HEK293 (cell line): ENCODE data around the gene POU2AF3.

Experiments used
- AEBP2 ChIP-seq: fragments of 450-650 bp; formaldehyde crosslinking; IDR thresholded peaks from 2 replicates; pipeline ENCODE4 v1.5.1; 2016; ENCODE audit warnings: missing biosample characterization, missing genetic modification characterization, borderline replicate concordance
- BCL6B ChIP-seq: fragments of 450-650 bp; formaldehyde crosslinking; IDR thresholded peaks from 2 replicates; pipeline ENCODE4 v1.5.1; 2017; ENCODE audit warnings: missing biosample characterization, missing genetic modification characterization
- GLIS2 ChIP-seq: fragments of 450-650 bp; formaldehyde crosslinking; IDR thresholded peaks from 2 replicates; pipeline ENCODE4 v1.5.1; 2016; ENCODE audit warnings: missing biosample characterization, missing genetic modification characterization
- KLF9 ChIP-seq: fragments of 450-650 bp; formaldehyde crosslinking; IDR thresholded peaks from 2 replicates; pipeline ENCODE4 v1.5.1; 2016; ENCODE audit warnings: missing biosample characterization, missing genetic modification characterization, low read depth
- MEIS1 ChIP-seq: sonication (generic); formaldehyde crosslinking; IDR thresholded peaks from 2 replicates; pipeline ENCODE4 v1.8.1; 2022; ENCODE audit warnings: missing genetic modification reagents, mild to moderate bottlenecking, borderline replicate concordance
- MYNN ChIP-seq: fragments of 450-650 bp; formaldehyde crosslinking; IDR thresholded peaks from 2 replicates; pipeline ENCODE4 v1.5.1; 2016; ENCODE audit warnings: missing biosample characterization, missing genetic modification characterization, borderline replicate concordance
- PBX3 ChIP-seq: sonication (generic); formaldehyde crosslinking; IDR thresholded peaks from 2 replicates; pipeline ENCODE4 v1.8.1; 2022; ENCODE audit warnings: mild to moderate bottlenecking, moderate library complexity, missing genetic modification reagents
- SP3 ChIP-seq: fragments of 450-650 bp; formaldehyde crosslinking; IDR thresholded peaks from 2 replicates; pipeline ENCODE4 v1.5.1; 2016; ENCODE audit warnings: missing biosample characterization, missing genetic modification characterization
- TRIM28 ChIP-seq: IDR thresholded peaks from 2 replicates; pipeline ENCODE4 v1.6.1; 2011; ENCODE audit warnings: low read length, control low read depth, borderline replicate concordance
- ZBTB26 ChIP-seq: fragments of 450-650 bp; formaldehyde crosslinking; optimal IDR thresholded peaks from 2 replicates; pipeline ENCODE3; 2016; ENCODE audit warnings: missing biosample characterization, mild to moderate bottlenecking, missing genetic modification characterization
- ZBTB8A ChIP-seq: fragments of 450-650 bp; formaldehyde crosslinking; IDR thresholded peaks from 2 replicates; pipeline ENCODE4 v1.5.1; 2016; ENCODE audit warnings: missing biosample characterization, missing genetic modification characterization
- ZNF146 ChIP-seq: fragments of 450-650 bp; formaldehyde crosslinking; IDR thresholded peaks from 2 replicates; pipeline ENCODE4 v1.5.1; 2016; ENCODE audit warnings: missing biosample characterization, missing genetic modification characterization
- ZNF155 ChIP-seq: fragments of 450-650 bp; formaldehyde crosslinking; IDR thresholded peaks from 2 replicates; pipeline ENCODE4 v1.5.1; 2016; ENCODE audit warnings: missing biosample characterization, missing genetic modification characterization
- ZNF184 ChIP-seq: fragments of 450-650 bp; IDR thresholded peaks from 2 replicates; pipeline ENCODE4 v1.5.1; 2018; ENCODE audit warnings: missing biosample characterization, mild to moderate bottlenecking, missing genetic modification characterization
- ZNF239 ChIP-seq: fragments of 450-650 bp; formaldehyde crosslinking; IDR thresholded peaks from 2 replicates; pipeline ENCODE4 v1.5.1; 2016; ENCODE audit warnings: missing biosample characterization, missing genetic modification characterization
- ZNF341 ChIP-seq: fragments of 450-650 bp; formaldehyde crosslinking; IDR thresholded peaks from 2 replicates; pipeline ENCODE4; 2016; ENCODE audit warnings: low read depth, missing biosample characterization, missing genetic modification characterization
- ZNF473 ChIP-seq: fragments of 450-650 bp; formaldehyde crosslinking; IDR thresholded peaks from 2 replicates; pipeline ENCODE4 v1.5.1; 2017; ENCODE audit warnings: missing biosample characterization, missing genetic modification characterization
- ZNF510 ChIP-seq: fragments of 450-650 bp; formaldehyde crosslinking; IDR thresholded peaks from 2 replicates; pipeline ENCODE4 v1.5.1; 2018; ENCODE audit warnings: mild to moderate bottlenecking, missing genetic modification characterization, missing biosample characterization; ENCODE audit not compliant: insufficient replicate concordance
- ZNF549 ChIP-seq: fragments of 450-650 bp; IDR thresholded peaks from 2 replicates; pipeline ENCODE4 v1.5.1; 2018; ENCODE audit warnings: missing biosample characterization, missing genetic modification characterization, mild to moderate bottlenecking, inconsistent platforms, moderate library complexity
- ZNF560 ChIP-seq: fragments of 450-650 bp; formaldehyde crosslinking; IDR thresholded peaks from 2 replicates; pipeline ENCODE4 v1.5.1; 2017; ENCODE audit warnings: missing biosample characterization, missing genetic modification characterization, borderline replicate concordance
- ZNF585B ChIP-seq: fragments of 450-650 bp; formaldehyde crosslinking; IDR thresholded peaks from 2 replicates; pipeline ENCODE4 v1.5.1; 2016; ENCODE audit warnings: missing biosample characterization, missing genetic modification characterization
- ZNF624 ChIP-seq: fragments of 450-650 bp; formaldehyde crosslinking; IDR thresholded peaks from 2 replicates; pipeline ENCODE4 v1.5.1; 2017; ENCODE audit warnings: missing biosample characterization, missing genetic modification characterization
- ZNF626 ChIP-seq: fragments of 450-650 bp; sonication (Bioruptor Pico); formaldehyde crosslinking; IDR thresholded peaks from 2 replicates; pipeline ENCODE4 v1.5.1; 2018; ENCODE audit warnings: missing biosample characterization, missing genetic modification characterization, inconsistent platforms
- ZNF629 ChIP-seq: fragments of 450-650 bp; formaldehyde crosslinking; IDR thresholded peaks from 2 replicates; pipeline ENCODE4 v1.5.1; 2017; ENCODE audit warnings: missing biosample characterization, missing genetic modification characterization
- ZNF664 ChIP-seq: fragments of 450-650 bp; formaldehyde crosslinking; IDR thresholded peaks from 2 replicates; pipeline ENCODE4 v1.5.1; 2016; ENCODE audit warnings: missing biosample characterization, missing genetic modification characterization
- ZNF792 ChIP-seq: fragments of 450-650 bp; formaldehyde crosslinking; IDR thresholded peaks from 2 replicates; pipeline ENCODE4 v1.5.1; 2016; ENCODE audit warnings: missing biosample characterization, missing genetic modification characterization
- TF ChIP-seq, protein P1 (sequence below): fragments of 450-650 bp; formaldehyde crosslinking; IDR thresholded peaks from 2 replicates; pipeline ENCODE4 v1.5.1; 2016; ENCODE audit warnings: missing biosample characterization, missing genetic modification characterization
- TF ChIP-seq, protein P2 (sequence below): fragments of 450-650 bp; formaldehyde crosslinking; IDR thresholded peaks from 2 replicates; pipeline ENCODE4 v1.5.1; 2016; ENCODE audit warnings: missing biosample characterization, missing genetic modification characterization

Gene POU2AF3

GRCh38 chr11:111334532-111335502 lies 36.5 kb downstream of the POU2AF3 start (continued):
- TF ChIP-seq AEBP2: no peak
- no peak for TF ChIP-seq ZNF626
- TF ChIP-seq ZNF560 (tag by site-specific recombination): no peak
- TF ChIP-seq, protein P1, sequence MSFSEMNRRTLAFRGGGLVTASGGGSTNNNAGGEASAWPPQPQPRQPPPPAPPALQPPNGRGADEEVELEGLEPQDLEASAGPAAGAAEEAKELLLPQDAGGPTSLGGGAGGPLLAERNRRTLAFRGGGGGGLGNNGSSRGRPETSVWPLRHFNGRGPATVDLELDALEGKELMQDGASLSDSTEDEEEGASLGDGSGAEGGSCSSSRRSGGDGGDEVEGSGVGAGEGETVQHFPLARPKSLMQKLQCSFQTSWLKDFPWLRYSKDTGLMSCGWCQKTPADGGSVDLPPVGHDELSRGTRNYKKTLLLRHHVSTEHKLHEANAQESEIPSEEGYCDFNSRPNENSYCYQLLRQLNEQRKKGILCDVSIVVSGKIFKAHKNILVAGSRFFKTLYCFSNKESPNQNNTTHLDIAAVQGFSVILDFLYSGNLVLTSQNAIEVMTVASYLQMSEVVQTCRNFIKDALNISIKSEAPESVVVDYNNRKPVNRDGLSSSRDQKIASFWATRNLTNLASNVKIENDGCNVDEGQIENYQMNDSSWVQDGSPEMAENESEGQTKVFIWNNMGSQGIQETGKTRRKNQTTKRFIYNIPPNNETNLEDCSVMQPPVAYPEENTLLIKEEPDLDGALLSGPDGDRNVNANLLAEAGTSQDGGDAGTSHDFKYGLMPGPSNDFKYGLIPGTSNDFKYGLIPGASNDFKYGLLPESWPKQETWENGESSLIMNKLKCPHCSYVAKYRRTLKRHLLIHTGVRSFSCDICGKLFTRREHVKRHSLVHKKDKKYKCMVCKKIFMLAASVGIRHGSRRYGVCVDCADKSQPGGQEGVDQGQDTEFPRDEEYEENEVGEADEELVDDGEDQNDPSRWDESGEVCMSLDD: no peak
- peak; percentile 55; the same call in 1 of the 2 replicates for TF ChIP-seq TRIM28
- TF ChIP-seq ZNF155: no peak
- TF ChIP-seq KLF9: no peak
- TF ChIP-seq GLIS2 (tag by site-specific recombination): no peak
- no peak for TF ChIP-seq ZNF549 (tag by site-specific recombination)
- TF ChIP-seq ZNF473 (tag by site-specific recombination): no peak
- TF ChIP-seq MEIS1 (CRISPR knock-in tag): no peak
- no peak for TF ChIP-seq ZNF585B (tag by site-specific recombination)
- no peak for TF ChIP-seq ZNF624
- TF ChIP-seq ZNF184 (tag by site-specific recombination): no peak
- TF ChIP-seq MYNN (tag by site-specific recombination): no peak
- no peak for TF ChIP-seq SP3 (tag by site-specific recombination)
- TF ChIP-seq ZNF239 (tag by site-specific recombination): no peak
- TF ChIP-seq ZNF629 (tag by site-specific recombination): no peak
- TF ChIP-seq ZNF510 (tag by site-specific recombination): no peak
- no peak for TF ChIP-seq ZBTB26 (tag by site-specific recombination)
- no peak for TF ChIP-seq ZBTB8A (tag by site-specific recombination)
- TF ChIP-seq ZNF792: no peak
- no peak for TF ChIP-seq ZNF146
- no peak for TF ChIP-seq ZNF341 (tag by site-specific recombination)
- TF ChIP-seq ZNF664 (tag by site-specific recombination): no peak
- TF ChIP-seq PBX3 (CRISPR knock-in tag): no peak
- TF ChIP-seq, protein P2, sequence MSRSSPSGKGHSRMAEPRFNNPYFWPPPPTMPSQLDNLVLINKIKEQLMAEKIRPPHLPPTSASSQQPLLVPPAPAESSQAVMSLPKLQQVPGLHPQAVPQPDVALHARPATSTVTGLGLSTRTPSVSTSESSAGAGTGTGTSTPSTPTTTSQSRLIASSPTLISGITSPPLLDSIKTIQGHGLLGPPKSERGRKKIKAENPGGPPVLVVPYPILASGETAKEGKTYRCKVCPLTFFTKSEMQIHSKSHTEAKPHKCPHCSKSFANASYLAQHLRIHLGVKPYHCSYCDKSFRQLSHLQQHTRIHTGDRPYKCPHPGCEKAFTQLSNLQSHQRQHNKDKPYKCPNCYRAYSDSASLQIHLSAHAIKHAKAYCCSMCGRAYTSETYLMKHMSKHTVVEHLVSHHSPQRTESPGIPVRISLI (tag by site-specific recombination): no peak
- no peak for TF ChIP-seq BCL6B (tag by site-specific recombination)
